ENCODE data around the gene CIAO2B.

DNA sequence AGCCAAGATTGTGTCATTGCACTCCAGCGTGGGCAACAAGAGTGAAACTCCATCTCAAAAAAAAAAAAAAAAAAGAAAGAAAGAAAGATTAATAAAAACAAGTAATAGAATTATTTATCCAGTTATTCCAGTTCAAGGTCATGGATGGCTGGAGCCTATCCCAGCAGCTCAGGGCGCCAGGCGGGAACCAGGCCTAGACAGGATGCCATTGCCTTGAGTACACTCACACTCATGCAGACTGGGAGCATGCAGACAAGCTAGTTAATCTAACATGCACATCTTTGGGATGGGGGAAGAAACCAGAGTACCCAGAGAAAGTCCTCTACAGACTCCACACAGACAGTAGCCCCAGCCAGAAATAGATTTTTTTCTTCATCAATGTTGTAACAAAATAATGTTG lies 36.0 kb downstream of the CIAO2B start:
- TF ChIP-seq ELF4 (CRISPR knock-in tag; IDR thresholded peaks at IDR 0.05; ENCODE audit: low read depth): no peak
- no peak for TF ChIP-seq USF2 (CRISPR knock-in tag; IDR thresholded peaks at IDR 0.05)
